ENCODE data around the gene TUBB4A. TPM values are rescaled to one million over a fixed set of nuclear protein-coding genes. Genes with fewer than 3 reads are reported as not detected.

The TUBB4A gene
- total and polyA plus RNA-seq, 9 of the 15 experiments (the other 6 are each of a cell fraction or from before 2014, with no cell fraction given): 0.14 to 7.0 (median 0.75) TPM

- TF ChIP-seq CGGBP1 (CRISPR knock-in tag; IDR thresholded peaks at IDR 0.05) (no peak), ZC3H8 (IDR thresholded peaks at IDR 0.05) (no peak), ZNF280A (IDR thresholded peaks at IDR 0.05; ENCODE audit: low read depth, partially characterized antibody) (no peak), ZNF282 (CRISPR knock-in tag; IDR thresholded peaks at IDR 0.05) (no peak), HDGF (IDR thresholded peaks at IDR 0.05) (no peak), NCOA6 (IDR thresholded peaks at IDR 0.05) (no peak), KLF6 (CRISPR knock-in tag; IDR thresholded peaks at IDR 0.05; ENCODE audit: borderline replicate concordance) (no peak), MEF2D (tag; conservative IDR thresholded peaks at IDR 0.05; ENCODE audit: low read depth) (no peak), ZZZ3 (IDR thresholded peaks at IDR 0.05) (no peak), HDAC8 (tag; IDR thresholded peaks at IDR 0.05) (no peak), ZNF436 (CRISPR knock-in tag; IDR thresholded peaks at IDR 0.05) (peak; percentile 94), ZNF655 (CRISPR knock-in tag; IDR thresholded peaks at IDR 0.05) (no peak), ZBTB34 (CRISPR knock-in tag; IDR thresholded peaks at IDR 0.05) (no peak), CTBP1 (IDR thresholded peaks at IDR 0.05; ENCODE audit: borderline replicate concordance) (no peak), HMGN3 (IDR thresholded peaks at IDR 0.05; ENCODE audit: borderline replicate concordance, extremely low read depth, insufficient read length, low read depth, low read length) (no peak), NR2C1 (IDR thresholded peaks at IDR 0.05) (no peak), NR2C1 (tag; IDR thresholded peaks at IDR 0.05) (no peak), IRF2 (CRISPR knock-in tag; IDR thresholded peaks at IDR 0.05) (no peak), MLX (CRISPR knock-in tag; conservative IDR thresholded peaks at IDR 0.05) (no peak), SMARCE1 (IDR thresholded peaks at IDR 0.05) (no peak), GATAD2A (IDR thresholded peaks at IDR 0.05) (no peak), GABPB1 (CRISPR knock-in tag; IDR thresholded peaks at IDR 0.05) (no peak; the same call in 1 of the 2 replicates), SMARCA4 (IDR thresholded peaks at IDR 0.05) (no peak), HLTF (IDR thresholded peaks at IDR 0.05) (no peak)
These were observed 19.9 kb upstream of the TUBB4A start (continued) for GRCh38 chr19:6521718-6522646.
